Endothelial cell of umbilical vein (primary cell): ENCODE data around the gene STUM.

Experiments
- CTCF ChIP-seq, 2 donors: IDR thresholded peaks; 1 replicate in 1 of 2; 2 replicates in 1 of 2; pipeline ENCODE4 v1.5.1; 2011; ENCODE audit warnings: low read length in 2 of 2, mild to moderate bottlenecking in 2 of 2, moderate library complexity in 2 of 2, control low read depth in 1 of 2, inconsistent platforms in 1 of 2, low read depth in 1 of 2; ENCODE audit not compliant: insufficient read depth in 1 of 2; ENCODE audit errors: extremely low read depth in 1 of 2
- EZH2 ChIP-seq: IDR thresholded peaks from 2 replicates; pipeline ENCODE4 v1.6.1; 2012; ENCODE audit warnings: borderline replicate concordance, low read depth, mild to moderate bottlenecking, moderate library complexity, low read length, inconsistent platforms; ENCODE audit not compliant: severe bottlenecking
- POLR2A ChIP-seq: IDR thresholded peaks from 2 replicates; pipeline ENCODE4 v1.6.1; 2012; ENCODE audit warnings: low read depth, mild to moderate bottlenecking, control low read depth, low read length
- TF ChIP-seq, protein P1 (sequence below): IDR thresholded peaks from 2 replicates; pipeline ENCODE4 v1.6.1; 2011; ENCODE audit not compliant: insufficient read depth, insufficient read length

DNA sequence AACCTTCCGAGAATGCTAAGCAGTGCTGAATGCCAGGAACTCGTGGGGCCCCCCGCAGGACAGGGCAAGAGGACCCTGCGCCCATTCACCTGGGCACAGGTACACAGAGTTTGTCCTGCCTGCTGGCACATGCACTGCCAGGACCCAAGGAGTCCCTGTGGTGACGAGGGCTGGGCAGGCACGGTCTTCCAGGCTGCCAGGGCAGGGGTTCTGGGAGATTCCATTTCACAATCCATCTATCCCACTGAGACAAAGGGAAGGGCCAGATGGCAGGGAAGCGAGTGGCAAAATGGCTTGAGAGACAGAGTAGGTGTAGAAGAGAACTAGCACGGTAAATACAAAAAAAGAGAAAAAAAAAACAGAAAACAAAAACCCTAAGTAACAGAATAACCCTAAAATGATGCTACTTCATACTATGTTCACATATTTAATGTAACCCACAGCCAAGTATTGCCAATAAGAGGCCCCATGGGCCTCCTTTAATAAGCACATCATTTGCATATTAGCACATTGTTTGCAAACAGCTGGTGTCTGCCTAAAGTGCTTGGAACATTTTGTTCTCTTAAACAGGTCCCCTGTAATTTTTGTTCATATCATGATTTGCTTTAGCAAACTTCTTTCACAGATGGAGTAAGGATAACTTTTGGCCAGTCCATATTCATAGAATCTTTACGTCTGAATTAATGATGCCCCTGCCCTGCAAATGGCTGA, 83.8 kb downstream of the STUM start:
- TF ChIP-seq CTCF (IDR thresholded peaks at IDR 0.05; ENCODE audit: extremely low read depth in 1 of 2, insufficient read depth in 1 of 2, low read depth in 1 of 2, low read length in 2 of 2) (no peak), POLR2A (no peak), EZH2 (no peak)
- TF ChIP-seq, protein P1, sequence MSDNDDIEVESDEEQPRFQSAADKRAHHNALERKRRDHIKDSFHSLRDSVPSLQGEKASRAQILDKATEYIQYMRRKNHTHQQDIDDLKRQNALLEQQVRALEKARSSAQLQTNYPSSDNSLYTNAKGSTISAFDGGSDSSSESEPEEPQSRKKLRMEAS, result no peak
